Esophagus muscularis mucosa (tissue), 4 donors: ENCODE results near the gene THSD7A. TPM values are rescaled to one million over a fixed set of nuclear protein-coding genes. Genes with fewer than 3 reads are reported as not detected.

ENCODE experiments used
- DNase-seq: peaks from one replicate; pipeline ENCODE4 v3.0.0-alpha.2; 2017; ENCODE audit errors: extremely low spot score
- H3K27ac ChIP-seq, 4 donors: fragments of 200-600 bp; sonication (generic); replicated peaks in 1 of 4; 1 replicate in 3 of 4; 2 replicates in 1 of 4; pipeline ENCODE4 v1.5.1; 2016 to 2019; ENCODE audit warnings: mild to moderate bottlenecking in 1 of 4
- H3K27me3 ChIP-seq, 4 donors: fragments of 200-600 bp; sonication (generic); one replicate each; pipeline versions ENCODE4 v1.5.1 to v1.6.0; 2016 to 2019
- H3K36me3 ChIP-seq, 4 donors: fragments of 200-600 bp; sonication (generic); one replicate each; pipeline ENCODE4 v1.5.1; 2016 to 2019
- H3K4me1 ChIP-seq, 4 donors: fragments of 200-600 bp; sonication (generic); one replicate each; pipeline ENCODE4 v1.5.1; 2016 to 2019
- H3K4me3 ChIP-seq, 4 donors: fragments of 200-600 bp; sonication (generic); 1 replicate in 2 of 4; 2 replicates in 2 of 4; pipeline ENCODE4 v1.5.1; 2016 to 2019; ENCODE audit warnings: mild to moderate bottlenecking in 4 of 4, moderate library complexity in 1 of 4
- H3K9me3 ChIP-seq, 4 donors: fragments of 200-600 bp; sonication (generic); 1 replicate in 3 of 4; 2 replicates in 1 of 4; pipeline ENCODE4 v1.5.1; 2016 to 2019
- CTCF ChIP-seq, 3 experiments: fragments of 200-600 bp in 2 of 3; fragments of 450-650 bp in 1 of 3; sonication (generic) in 2 of 3; IDR thresholded peaks; one replicate each; pipeline ENCODE4 v1.5.1; 2017 to 2019; ENCODE audit warnings: antibody characterized with exemption in 3 of 3, mild to moderate bottlenecking in 2 of 3, moderate library complexity in 1 of 3
- EP300 ChIP-seq: sonication (generic); formaldehyde crosslinking; IDR thresholded peaks from one replicate; pipeline ENCODE4 v1.6.1; 2017; ENCODE audit warnings: antibody characterized with exemption
- POLR2A ChIP-seq: fragments of 450-650 bp; IDR thresholded peaks from one replicate; pipeline ENCODE4 v1.6.1; 2017; ENCODE audit warnings: antibody characterized with exemption, moderate library complexity, mild to moderate bottlenecking, low read depth
- POLR2AphosphoS5 ChIP-seq, 2 donors: sonication (generic); formaldehyde crosslinking; IDR thresholded peaks; one replicate each; pipeline ENCODE4 v1.6.1; 2017; ENCODE audit warnings: antibody characterized with exemption in 2 of 2
- WGBS: methylation state at CpG from one replicate; pipeline ENCODE4 v1.1.5; 2018; 5-methylcytosine and 5-hydroxymethylcytosine counted together
- intact Hi-C: fragments of 100-400 bp; cut with DNase I; formaldehyde crosslinking; loops from one replicate; pipeline ENCODE4 v1.15.1; 2023
- total RNA-seq, 4 donors: library from RNA; depleted of rRNA; stranded (reverse); fragments of >200 nt; gene quantifications; one replicate each; pipeline versions ENCODE4 v1.1.0 to v1.2.1, GENCODE V29; 2016

The THSD7A gene
- total RNA-seq, 4 donors from 2014 or later, result 1.2 to 3.8 (median 2.8) TPM

- Histone ChIP-seq H3K9me3 (no peaks in the 10 kb centered on the region), H3K36me3 (no peaks in the 10 kb centered on the region), H3K27ac (no peak overlapping the region), H3K4me1 (no peaks in the 10 kb centered on the region), H3K27me3 (no peaks in the 10 kb centered on the region), H3K4me3 (no peak overlapping the region)
- intact Hi-C loops, result no loop called here
- TF ChIP-seq POLR2A, result no peak
- TF ChIP-seq POLR2AphosphoS5 (IDR thresholded peaks at IDR 0.05), result no peak
- no peak for TF ChIP-seq EP300
- no peak for TF ChIP-seq CTCF (IDR thresholded peaks at IDR 0.05)
- no peak for DNase-seq
- WGBS, result 85% methylated on average over 3 of the region's 3 CpGs
Measured at GRCh38 chr7:11713352-11713751, 118.6 kb downstream of the THSD7A start.

- TF ChIP-seq POLR2AphosphoS5 (IDR thresholded peaks at IDR 0.05), result no peak
- no peak for TF ChIP-seq POLR2A
- no peak for TF ChIP-seq EP300
- TF ChIP-seq CTCF (IDR thresholded peaks at IDR 0.05), result no peak
- WGBS, result 81% methylated on average over 1 of the region's 1 CpG
- no peaks in the 10 kb centered on the region for H3K36me3 ChIP-seq
- no peaks in the 10 kb centered on the region for H3K27me3 ChIP-seq
- H3K9me3 ChIP-seq, result no peaks in the 10 kb centered on the region
- H3K4me1 ChIP-seq, result no peaks in the 10 kb centered on the region
- H3K4me3 ChIP-seq, result no peak overlapping the region
- intact Hi-C loops, result no loop called here
- no peak for DNase-seq
- H3K27ac ChIP-seq, result no peak overlapping the region
Measured at GRCh38 chr7:11710377-11710776, 121.6 kb downstream of the THSD7A start.

- Histone ChIP-seq H3K4me3 (no peak overlapping the region), H3K4me1 (no peaks in the 10 kb centered on the region), H3K27me3 (no peaks in the 10 kb centered on the region), H3K36me3 (no peaks in the 10 kb centered on the region), H3K9me3 (no peaks in the 10 kb centered on the region), H3K27ac (no peak overlapping the region)
- intact Hi-C loops, result no loop called here
- TF ChIP-seq CTCF (IDR thresholded peaks at IDR 0.05) (no peak), EP300 (no peak), POLR2A (no peak), POLR2AphosphoS5 (IDR thresholded peaks at IDR 0.05) (no peak)
- no peak for DNase-seq
Measured at GRCh38 chr7:11709196-11709595, 122.8 kb downstream of the THSD7A start.

GRCh38 chr7:11707606-11708193 is 124.3 kb downstream of the THSD7A start:
- TF ChIP-seq CTCF (IDR thresholded peaks at IDR 0.05), result no peak
- TF ChIP-seq POLR2AphosphoS5 (IDR thresholded peaks at IDR 0.05), result no peak
- TF ChIP-seq EP300, result no peak
- no peak for TF ChIP-seq POLR2A
- Histone ChIP-seq H3K4me1 (no peaks in the 10 kb centered on the region), H3K27me3 (no peaks in the 10 kb centered on the region), H3K27ac (no peak overlapping the region), H3K4me3 (no peak overlapping the region), H3K9me3 (no peaks in the 10 kb centered on the region), H3K36me3 (no peaks in the 10 kb centered on the region)
- WGBS, result 84% methylated on average over 2 of the region's 2 CpGs
- no peak for DNase-seq
- intact Hi-C loops, result no loop called here
